Endothelial cell of umbilical vein (primary cell): ENCODE data around the gene MCTP2. TPM values are rescaled to one million over a fixed set of nuclear protein-coding genes. Genes with fewer than 3 reads are reported as not detected.

Experiments used
- BruUV-seq: library from RNA; stranded (reverse); fragments of 400-500 nt; replicated peaks from 2 replicates; lab custom pipeline; 2021; lab: Mats Ljungman, UMichigan
- CTCF ChIA-PET: fragments of 300-600, 350-600 bp; sonication (Branson Sonifier 250); formaldehyde crosslinking; loops from one replicate; lab custom pipeline; 2021; ENCODE audit warnings: antibody characterized with exemption, inconsistent platforms; lab: Charles Lee
- POLR2A ChIA-PET: fragments of 300-600, 350-600 bp; sonication (Branson Sonifier 250); formaldehyde crosslinking; loops from one replicate; lab custom pipeline; 2021; ENCODE audit warnings: antibody characterized with exemption, inconsistent platforms; lab: Charles Lee
- DNase-seq: peaks from one replicate; pipeline ENCODE4 v3.0.0-alpha.2; 2011; ENCODE audit warnings: low read depth, low spot score
- FAIRE-seq: peaks from 2 replicates; lab custom pipeline; 2011; peaks lifted over from hg19 to GRCh38; lab: Jason Lieb, UNC
- H2AFZ ChIP-seq: 2 replicates; pipeline ENCODE4 v1.6.0; 2012; ENCODE audit warnings: low read depth, low read length, control low read depth, inconsistent platforms
- H3K27ac ChIP-seq: 2 replicates; pipeline ENCODE4 v1.5.1; 2011; ENCODE audit warnings: low read depth, mild to moderate bottlenecking, control low read depth, low read length, moderate library complexity; ENCODE audit not compliant: insufficient read depth
- H3K27me3 ChIP-seq, 2 experiments: 2 replicates each; pipeline versions ENCODE4 v1.6.0 to v1.6.1; 2011; ENCODE audit warnings: low read length in 2 of 2, mixed read lengths in 1 of 2; ENCODE audit not compliant: control insufficient read depth in 2 of 2, insufficient read depth in 2 of 2
- H3K36me3 ChIP-seq, 2 experiments: 2 replicates in 1 of 2; 3 replicates in 1 of 2; pipeline ENCODE4 v1.5.1; 2011; ENCODE audit warnings: low read length in 2 of 2, mild to moderate bottlenecking in 1 of 2, moderate library complexity in 1 of 2; ENCODE audit not compliant: control insufficient read depth in 2 of 2, insufficient read depth in 2 of 2; ENCODE audit errors: extremely low read depth in 1 of 2
- H3K4me1 ChIP-seq: 3 replicates; pipeline ENCODE4 v1.5.1; 2011; ENCODE audit warnings: mild to moderate bottlenecking, low read length; ENCODE audit not compliant: control insufficient read depth, insufficient read depth; ENCODE audit errors: extremely low read depth
- H3K4me2 ChIP-seq: 2 replicates; pipeline ENCODE4 v1.6.1; 2011; ENCODE audit warnings: low read length, control low read depth, mixed read lengths; ENCODE audit not compliant: insufficient read depth
- H3K4me3 ChIP-seq, 3 experiments: fragments of 200-600 bp in 1 of 3; sonication (generic), shearing (Covaris generic) in 1 of 3; replicated peaks in 1 of 3; 2 replicates each; pipeline ENCODE4 v1.5.1; 2011 to 2016; ENCODE audit warnings: control low read depth in 3 of 3, low read length in 3 of 3, mild to moderate bottlenecking in 2 of 3, inconsistent platforms in 1 of 3, low read depth in 1 of 3, moderate library complexity in 1 of 3; ENCODE audit not compliant: insufficient read depth in 1 of 3
- H3K79me2 ChIP-seq: 2 replicates; pipeline ENCODE4 v1.6.0; 2012; ENCODE audit warnings: low read length, inconsistent platforms; ENCODE audit not compliant: control insufficient read depth, insufficient read depth
- H3K9ac ChIP-seq: replicated peaks from 2 replicates; pipeline ENCODE3; 2011; ENCODE audit warnings: low read length, control low read depth; ENCODE audit not compliant: insufficient read depth; ENCODE audit errors: extremely low read depth
- H3K9me1 ChIP-seq: replicated peaks from 3 replicates; pipeline ENCODE4 v1.6.0; 2011; ENCODE audit warnings: mild to moderate bottlenecking, low read length; ENCODE audit not compliant: control insufficient read depth, insufficient read depth; ENCODE audit errors: extremely low read depth
- H3K9me3 ChIP-seq: replicated peaks from 2 replicates; pipeline ENCODE4 v1.5.1; 2012; ENCODE audit warnings: low read length, inconsistent platforms; ENCODE audit not compliant: control insufficient read depth, insufficient read depth
- H4K20me1 ChIP-seq: replicated peaks from 2 replicates; pipeline ENCODE3; 2011; ENCODE audit warnings: mild to moderate bottlenecking, low read length; ENCODE audit not compliant: control insufficient read depth, insufficient read depth; ENCODE audit errors: extremely low read depth
- CTCF ChIP-seq, 2 donors: IDR thresholded peaks; 1 replicate in 1 of 2; 2 replicates in 1 of 2; pipeline ENCODE4 v1.5.1; 2011; ENCODE audit warnings: low read length in 2 of 2, mild to moderate bottlenecking in 2 of 2, moderate library complexity in 2 of 2, control low read depth in 1 of 2, inconsistent platforms in 1 of 2, low read depth in 1 of 2; ENCODE audit not compliant: insufficient read depth in 1 of 2; ENCODE audit errors: extremely low read depth in 1 of 2
- EZH2 ChIP-seq: IDR thresholded peaks from 2 replicates; pipeline ENCODE4 v1.6.1; 2012; ENCODE audit warnings: borderline replicate concordance, low read depth, mild to moderate bottlenecking, moderate library complexity, low read length, inconsistent platforms; ENCODE audit not compliant: severe bottlenecking
- FOS ChIP-seq: IDR thresholded peaks from 2 replicates; pipeline ENCODE4 v1.6.1; 2011; ENCODE audit warnings: mild to moderate bottlenecking, low read length, moderate library complexity, borderline replicate concordance; ENCODE audit not compliant: insufficient read depth
- GATA2 ChIP-seq: IDR thresholded peaks from 2 replicates; pipeline ENCODE4 v1.7.0; 2011; ENCODE audit warnings: low read depth, mild to moderate bottlenecking, moderate library complexity, mixed read lengths, low read length; ENCODE audit not compliant: insufficient read length, insufficient read depth
- JUN ChIP-seq: IDR thresholded peaks from 2 replicates; pipeline ENCODE4 v1.6.1; 2011; ENCODE audit warnings: borderline replicate concordance, low read depth; ENCODE audit not compliant: insufficient read length, insufficient read depth
- MYC ChIP-seq: IDR thresholded peaks from one replicate; pipeline ENCODE4 v1.6.1; 2011; ENCODE audit warnings: mild to moderate bottlenecking, low read depth, low read length
- POLR2A ChIP-seq: IDR thresholded peaks from 2 replicates; pipeline ENCODE4 v1.6.1; 2012; ENCODE audit warnings: low read depth, mild to moderate bottlenecking, control low read depth, low read length
- POLR2AphosphoS5 ChIP-seq: IDR thresholded peaks from 2 replicates; pipeline ENCODE4 v1.6.1; 2012; ENCODE audit warnings: low read depth, mild to moderate bottlenecking, control low read depth, low read length, moderate library complexity; ENCODE audit not compliant: insufficient read depth
- dilution Hi-C: fragments of 300-500 bp; cut with MboI; formaldehyde crosslinking; loops from one replicate; pipeline ENCODE4 v1.15.0; 2019; ENCODE audit warnings: low sequenced_read_pairs; ENCODE audit not compliant: extremely low pct_ligation_motif_present
- intact Hi-C: fragments of 100-400 bp; cut with micrococcal nuclease; formaldehyde crosslinking; loops from one replicate; pipeline ENCODE4 v1.10.0; 2022
- polyA plus RNA-seq, 4 experiments: library from polyadenylated mRNA; depleted of rRNA in 3 of 4; stranded (reverse) in 3 of 4; unstranded in 1 of 4; fragments of >200 nt; gene quantifications; 2 replicates each; pipeline versions ENCODE4 v1.2.1 to v1.2.3, GENCODE V29; 2011 to 2012; ENCODE audit warnings: missing spikeins in 1 of 4
- total RNA-seq: library from RNA; stranded (reverse); gene quantifications from 2 replicates; pipeline ENCODE4 v1.2.3, GENCODE V29; 2021
- TF ChIP-seq, protein P1 (sequence below): IDR thresholded peaks from 2 replicates; pipeline ENCODE4 v1.6.1; 2011; ENCODE audit not compliant: insufficient read depth, insufficient read length

Gene MCTP2
- total and polyA plus RNA-seq, 2 donors (not counting 3 experiments of a cell fraction or from before 2014, with no cell fraction given): 0.01 to 0.75 TPM

DNA sequence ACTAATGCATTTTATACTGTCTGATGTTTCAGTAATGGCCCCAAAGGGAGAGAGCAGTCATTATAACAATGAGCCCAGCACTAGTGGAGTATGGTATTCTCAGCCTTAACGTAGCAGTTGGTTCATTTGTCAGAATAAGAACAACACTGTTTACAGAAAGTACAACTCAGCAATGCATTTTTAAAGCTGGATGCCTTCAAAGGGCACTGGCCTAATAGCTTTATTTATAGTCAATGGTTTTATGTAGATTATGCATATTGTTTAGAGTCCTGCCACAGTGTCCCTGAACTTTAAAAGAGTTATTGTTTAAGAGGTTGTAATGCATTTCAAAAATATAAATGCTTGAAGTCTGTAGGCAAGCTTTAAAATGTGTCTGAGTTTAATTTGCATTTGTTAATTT is 211.1 kb downstream of the MCTP2 start:
- Histone ChIP-seq H3K4me2 (no peak overlapping the region), H3K4me3 (no peak overlapping the region), H3K36me3 (no peaks in the 10 kb centered on the region), H2AFZ (no peak overlapping the region), H3K27ac (no peak overlapping the region), H3K4me1 (no peaks in the 10 kb centered on the region), H3K9me3 (no peaks in the 10 kb centered on the region), H3K79me2 (no peaks in the 10 kb centered on the region), H3K9me1 (no peaks in the 10 kb centered on the region), H4K20me1 (no peaks in the 10 kb centered on the region), H3K27me3 (no peaks in the 10 kb centered on the region), H3K9ac (no peak overlapping the region)
- no TSS peak for BruUV-seq
- dilution Hi-C loops (no loop called here), intact Hi-C loops (no loop called here)
- FAIRE-seq (no peak), DNase-seq (no peak)
- ChIA-PET POLR2A (no interaction called here), CTCF (interaction anchor here (0.7 kb wide), 1 partner anchor 118 kb away, joined by 4 read pairs; no protein-coding TSS in a partner anchor)
- TF ChIP-seq, protein P1, sequence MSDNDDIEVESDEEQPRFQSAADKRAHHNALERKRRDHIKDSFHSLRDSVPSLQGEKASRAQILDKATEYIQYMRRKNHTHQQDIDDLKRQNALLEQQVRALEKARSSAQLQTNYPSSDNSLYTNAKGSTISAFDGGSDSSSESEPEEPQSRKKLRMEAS: no peak
- TF ChIP-seq JUN (no peak), MYC (no peak), EZH2 (no peak), POLR2AphosphoS5 (no peak), POLR2A (no peak), GATA2 (no peak)

- Histone ChIP-seq H3K9me3 (no peaks in the 10 kb centered on the region), H3K9me1 (no peaks in the 10 kb centered on the region), H3K79me2 (no peaks in the 10 kb centered on the region), H3K27me3 (no peaks in the 10 kb centered on the region), H2AFZ (no peak overlapping the region), H3K4me2 (no peak overlapping the region), H3K4me3 (no peak overlapping the region), H3K27ac (no peak overlapping the region), H3K9ac (no peak overlapping the region), H3K36me3 (no peaks in the 10 kb centered on the region), H3K4me1 (no peaks in the 10 kb centered on the region), H4K20me1 (no peaks in the 10 kb centered on the region)
- POLR2A ChIA-PET: no interaction called here
- TF ChIP-seq, protein P1: no peak
- no peak for TF ChIP-seq JUN
- no peak for TF ChIP-seq GATA2
- no peak for TF ChIP-seq POLR2AphosphoS5
- no peak for TF ChIP-seq EZH2
- TF ChIP-seq MYC: no peak
- TF ChIP-seq POLR2A: no peak
- no peak for TF ChIP-seq CTCF (IDR thresholded peaks at IDR 0.05; ENCODE audit: extremely low read depth in 1 of 2, insufficient read depth in 1 of 2, low read depth in 1 of 2, low read length in 2 of 2)
- no peak for TF ChIP-seq FOS
- intact Hi-C loops: no loop called here
- DNase-seq (no peak), FAIRE-seq (no peak)
- CTCF ChIA-PET: no interaction called here
- BruUV-seq: no TSS peak
- dilution Hi-C loops: no loop called here
Measured at GRCh38 chr15:94443186-94443585, 211.8 kb downstream of the MCTP2 start.
